Mesenchymal stem cell (in vitro differentiated cells and primary cell): ENCODE measurements around the gene FUT1.

Experiments used
- DNase-seq: peaks from one replicate; pipeline ENCODE4 v3.0.0-alpha.2; 2013
- H2AFZ ChIP-seq: one replicate; pipeline ENCODE4 v1.6.1; 2013; ENCODE audit warnings: low read depth, mild to moderate bottlenecking, control low read depth, inconsistent platforms, low read length, moderate library complexity
- H2AK5ac ChIP-seq: 2 replicates; pipeline ENCODE4 v1.6.1; 2013; ENCODE audit warnings: low read length, moderate library complexity, mild to moderate bottlenecking, inconsistent platforms; ENCODE audit not compliant: severe bottlenecking
- H2BK120ac ChIP-seq: one replicate; pipeline ENCODE4 v1.6.1; 2013; ENCODE audit warnings: low read depth, mild to moderate bottlenecking, inconsistent platforms, low read length, moderate library complexity
- H2BK12ac ChIP-seq, 2 experiments: one replicate each; pipeline ENCODE4 v1.6.1; 2013; ENCODE audit warnings: inconsistent platforms in 2 of 2, low read length in 2 of 2, mild to moderate bottlenecking in 2 of 2, moderate library complexity in 2 of 2, control low read depth in 1 of 2
- H2BK15ac ChIP-seq: one replicate; pipeline ENCODE4 v1.6.1; 2013; ENCODE audit warnings: mild to moderate bottlenecking, low read depth, inconsistent platforms; ENCODE audit not compliant: poor library complexity, severe bottlenecking
- H2BK5ac ChIP-seq: 2 replicates; pipeline ENCODE4 v1.6.1; 2013; ENCODE audit warnings: low read depth, mild to moderate bottlenecking, low read length, control low read depth, inconsistent platforms; ENCODE audit not compliant: poor library complexity, severe bottlenecking
- H3K14ac ChIP-seq, 2 experiments: one replicate each; pipeline ENCODE4 v1.6.1; 2013; ENCODE audit warnings: inconsistent platforms in 2 of 2, low read length in 2 of 2, control low read depth in 1 of 2, mild to moderate bottlenecking in 1 of 2, moderate library complexity in 1 of 2
- H3K18ac ChIP-seq, 2 experiments: one replicate each; pipeline ENCODE4 v1.6.1; 2013; ENCODE audit warnings: inconsistent platforms in 2 of 2, low read length in 2 of 2, control low read depth in 1 of 2, low read depth in 1 of 2, mild to moderate bottlenecking in 1 of 2
- H3K23ac ChIP-seq, 2 experiments: one replicate each; pipeline ENCODE4 v1.6.1; 2013; ENCODE audit warnings: inconsistent platforms in 2 of 2, low read length in 2 of 2, mild to moderate bottlenecking in 2 of 2, moderate library complexity in 2 of 2, control low read depth in 1 of 2
- H3K27ac ChIP-seq: 2 replicates; pipeline ENCODE4 v1.5.1; 2013; ENCODE audit warnings: mild to moderate bottlenecking, moderate library complexity, low read length, control low read depth, inconsistent platforms; ENCODE audit not compliant: poor library complexity, severe bottlenecking
- H3K27me3 ChIP-seq, 2 experiments: 2 replicates each; pipeline versions ENCODE4 v1.6.1 to v1.7.0; 2013; ENCODE audit warnings: low read length in 2 of 2, mild to moderate bottlenecking in 2 of 2, moderate library complexity in 2 of 2, control low read depth in 1 of 2, inconsistent platforms in 1 of 2; ENCODE audit not compliant: control insufficient read depth in 1 of 2, insufficient read depth in 1 of 2
- H3K36me3 ChIP-seq, 2 experiments: 2 replicates each; pipeline versions ENCODE4 v1.6.1 to v1.7.0; 2013; ENCODE audit warnings: low read length in 2 of 2, control low read depth in 1 of 2, inconsistent platforms in 1 of 2, low read depth in 1 of 2, mild to moderate bottlenecking in 1 of 2; ENCODE audit not compliant: insufficient read depth in 2 of 2, control insufficient read depth in 1 of 2
- H3K4ac ChIP-seq, 2 experiments: one replicate each; pipeline ENCODE4 v1.6.1; 2013; ENCODE audit warnings: inconsistent platforms in 2 of 2, low read length in 2 of 2, mild to moderate bottlenecking in 2 of 2, moderate library complexity in 2 of 2, control low read depth in 1 of 2, low read depth in 1 of 2
- H3K4me1 ChIP-seq: 2 replicates; pipeline ENCODE4 v1.6.1; 2013; ENCODE audit warnings: low read depth, low read length, control low read depth; ENCODE audit not compliant: control insufficient read depth, insufficient read depth
- H3K4me2 ChIP-seq: 2 replicates; pipeline ENCODE4 v1.6.1; 2013; ENCODE audit warnings: low read length, mild to moderate bottlenecking, inconsistent platforms; ENCODE audit not compliant: poor library complexity, severe bottlenecking
- H3K4me3 ChIP-seq, 2 experiments: 2 replicates each; pipeline versions ENCODE4 v1.5.1 to v1.7.0; 2013; ENCODE audit warnings: low read length in 2 of 2, mild to moderate bottlenecking in 2 of 2, control low read depth in 1 of 2, low read depth in 1 of 2; ENCODE audit not compliant: insufficient read depth in 1 of 2
- H3K79me1 ChIP-seq: replicated peaks from 2 replicates; pipeline ENCODE4 v1.6.1; 2013; ENCODE audit warnings: mild to moderate bottlenecking, control low read depth, low read length, inconsistent platforms; ENCODE audit not compliant: poor library complexity, severe bottlenecking
- H3K9ac ChIP-seq: 2 replicates; pipeline ENCODE4 v1.7.0; 2013; ENCODE audit warnings: mild to moderate bottlenecking, low read length, moderate library complexity
- H3K9me3 ChIP-seq: 2 replicates; pipeline ENCODE4 v1.7.0; 2013; ENCODE audit warnings: mild to moderate bottlenecking, low read length; ENCODE audit not compliant: control insufficient read depth
- H4K8ac ChIP-seq: one replicate; pipeline ENCODE4 v1.6.1; 2013; ENCODE audit warnings: inconsistent platforms, mild to moderate bottlenecking, low read length, moderate library complexity
- H4K91ac ChIP-seq: one replicate; pipeline ENCODE4 v1.6.1; 2013; ENCODE audit warnings: mild to moderate bottlenecking, low read length, inconsistent platforms
- WGBS: methylation state at CpG from one replicate; pipeline ENCODE4 v1.1.7; 2013; ENCODE audit warnings: mixed read lengths; 5-methylcytosine and 5-hydroxymethylcytosine counted together

The FUT1 gene

DNA sequence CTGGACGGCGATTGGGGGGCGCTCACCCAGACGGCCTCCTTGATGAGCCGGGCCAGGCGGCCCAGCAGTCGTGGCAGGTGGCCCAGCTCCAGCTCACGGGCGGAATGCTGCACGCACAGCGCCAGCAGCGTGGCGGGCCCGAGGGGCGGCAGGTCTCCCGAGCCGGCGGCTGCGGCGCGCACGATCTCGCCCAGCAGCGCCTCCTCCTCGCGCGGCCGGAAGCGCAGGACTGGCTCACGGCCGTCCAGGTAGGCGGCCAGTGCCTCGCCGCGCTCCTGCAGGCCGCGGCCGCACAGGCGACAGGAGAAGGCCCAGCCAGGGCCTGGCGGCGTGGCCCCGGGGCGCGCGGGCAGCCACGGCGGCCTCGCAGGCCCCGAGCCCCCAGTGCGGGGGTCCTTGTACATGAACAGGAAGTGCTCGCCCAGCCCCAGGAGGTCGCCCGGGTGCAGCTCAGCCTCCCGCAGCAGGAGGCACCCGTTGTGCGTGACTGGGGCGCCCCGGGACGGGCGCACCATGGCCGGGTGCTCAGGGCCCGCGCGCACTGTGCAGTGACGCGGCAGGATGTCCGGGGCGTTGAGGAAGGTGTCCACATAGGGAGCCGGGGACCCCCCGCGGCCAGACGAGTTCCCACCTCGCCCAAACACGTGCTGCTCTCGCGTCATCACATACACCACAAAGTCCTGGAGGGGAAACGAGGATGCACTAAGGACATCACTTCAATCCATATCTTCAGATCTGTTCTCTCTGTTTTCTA is 23.4 kb downstream of the FUT1 start:
- Histone ChIP-seq H2BK5ac (no peak overlapping the region), H3K36me3 (no peaks in the 10 kb centered on the region), H3K4ac (no peak overlapping the region), H2BK15ac (no peak overlapping the region), H3K9me3 (no peaks in the 10 kb centered on the region), H3K79me1 (no peaks in the 10 kb centered on the region), H4K91ac (no peak overlapping the region), H3K14ac (no peak overlapping the region), H3K23ac (no peak overlapping the region), H3K4me1 (no peaks in the 10 kb centered on the region), H3K9ac (peak overlapping the region; percentile 18), H3K27ac (no peak overlapping the region), H2AK5ac (no peak overlapping the region), H3K4me2 (no peak overlapping the region), H2AFZ (no peak overlapping the region), H3K4me3 (no peak overlapping the region), H2BK120ac (no peak overlapping the region), H2BK12ac (no peak overlapping the region), H3K27me3 (peaks cover 5 to 21% of the 10 kb centered on the region in 2 experiments), H3K18ac (no peak overlapping the region), H4K8ac (no peak overlapping the region)
- no peak for DNase-seq
- 65% methylated on average over 62 of the region's 77 CpGs for WGBS

DNA sequence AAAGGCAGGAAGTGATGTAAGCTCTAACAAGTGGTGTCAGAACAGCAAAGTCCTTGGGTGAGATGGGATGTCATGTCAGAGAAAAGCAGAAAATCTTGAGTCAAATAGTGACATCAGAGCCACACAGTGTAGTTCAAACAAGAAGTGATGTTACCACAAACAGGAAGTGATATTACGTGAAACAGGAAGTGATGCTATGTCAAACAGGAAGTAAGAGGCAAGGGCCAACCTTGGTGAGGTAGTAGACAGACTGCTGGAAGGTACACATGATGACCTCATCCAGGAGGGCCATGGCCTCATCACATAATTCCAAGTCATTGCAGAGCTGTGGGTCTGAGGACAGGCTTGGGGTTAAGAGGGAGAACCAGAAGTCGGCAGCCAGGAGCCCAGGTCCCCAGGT is 25.9 kb downstream of the FUT1 start:
- Histone ChIP-seq H4K91ac (peak overlapping the region; percentile 9), H2BK12ac (no peak overlapping the region), H3K18ac (no peak overlapping the region), H3K79me1 (no peaks in the 10 kb centered on the region), H3K4me1 (no peaks in the 10 kb centered on the region), H2BK15ac (no peak overlapping the region), H3K9me3 (no peaks in the 10 kb centered on the region), H3K4me3 (no peak overlapping the region), H3K36me3 (no peaks in the 10 kb centered on the region), H3K27ac (no peak overlapping the region), H2AFZ (no peak overlapping the region), H3K23ac (no peak overlapping the region), H3K14ac (no peak overlapping the region), H4K8ac (no peak overlapping the region), H3K4ac (no peak overlapping the region), H3K27me3 (peaks cover 5 to 9% of the 10 kb centered on the region in 2 experiments), H3K9ac (no peak overlapping the region), H2AK5ac (no peak overlapping the region), H2BK5ac (no peak overlapping the region), H3K4me2 (no peak overlapping the region), H2BK120ac (no peak overlapping the region)
- 76% methylated on average over 2 of the region's 2 CpGs for WGBS
- no peak for DNase-seq

GRCh38 chr19:48724796-48725753 is 27.4 kb downstream of the FUT1 start:
- H2BK15ac ChIP-seq, result peak overlapping the region; percentile 82
- H3K23ac ChIP-seq, result no peak overlapping the region
- H3K14ac ChIP-seq, result no peak overlapping the region
- DNase-seq, result peak; percentile 97
- H3K18ac ChIP-seq, result peak overlapping the region; percentile 74 to 93
- no peak overlapping the region for H2BK5ac ChIP-seq
- peak overlapping the region; percentile 91 for H4K91ac ChIP-seq
- H3K27me3 ChIP-seq, result no peaks in the 10 kb centered on the region
- H3K4me3 ChIP-seq, result no peak overlapping the region
- H3K4ac ChIP-seq, result peak overlapping the region; percentile 80 to 96
- H3K4me2 ChIP-seq, result no peak overlapping the region
- no peak overlapping the region for H2AK5ac ChIP-seq
- no peaks in the 10 kb centered on the region for H3K36me3 ChIP-seq
- H2BK12ac ChIP-seq, result peak overlapping the region; percentile 23 to 85
- peak overlapping the region; percentile 96 for H2BK120ac ChIP-seq
- H3K27ac ChIP-seq, result no peak overlapping the region
- H3K4me1 ChIP-seq, result peaks cover 6% of the 10 kb centered on the region
- H3K9ac ChIP-seq, result peak overlapping the region; percentile 5
- peak overlapping the region; percentile 59 for H2AFZ ChIP-seq
- H3K9me3 ChIP-seq, result no peaks in the 10 kb centered on the region
- WGBS, result 42% methylated on average over 9 of the region's 11 CpGs
- H3K79me1 ChIP-seq, result no peaks in the 10 kb centered on the region
- H4K8ac ChIP-seq, result peak overlapping the region; percentile 100

DNA sequence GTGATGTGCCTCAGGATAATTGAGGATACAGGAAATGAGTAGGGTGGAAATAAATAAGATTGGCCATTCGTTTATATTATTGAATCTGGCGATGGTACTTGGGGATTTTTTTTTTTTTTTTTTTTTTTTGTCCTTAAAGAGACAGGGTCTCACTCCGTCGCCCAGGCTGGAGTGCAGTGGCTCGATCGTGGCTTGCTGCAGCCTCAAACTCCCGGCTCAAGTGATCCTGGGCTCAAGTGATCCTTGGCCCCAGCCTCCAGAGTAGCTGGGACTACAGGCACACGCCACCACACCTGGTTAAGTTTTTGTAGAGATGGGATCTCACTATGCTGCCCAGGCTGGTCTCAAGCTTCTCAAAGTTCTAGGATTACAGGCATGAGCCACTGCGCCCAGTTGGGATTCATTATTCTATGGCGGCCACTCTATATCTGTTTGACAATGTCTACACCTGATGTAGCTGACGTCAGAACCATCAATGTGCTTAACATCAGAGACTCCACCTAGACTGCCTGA is 30.2 kb downstream of the FUT1 start:
- Histone ChIP-seq H3K27ac (no peak overlapping the region), H2BK15ac (no peak overlapping the region), H4K8ac (no peak overlapping the region), H2BK5ac (no peak overlapping the region), H3K4me3 (no peak overlapping the region), H2BK120ac (no peak overlapping the region), H3K4ac (no peak overlapping the region), H2BK12ac (no peak overlapping the region), H3K27me3 (no peaks in the 10 kb centered on the region), H2AK5ac (no peak overlapping the region), H3K4me2 (no peak overlapping the region), H3K14ac (no peak overlapping the region), H3K36me3 (no peaks in the 10 kb centered on the region), H3K79me1 (no peaks in the 10 kb centered on the region), H3K4me1 (peaks cover 6% of the 10 kb centered on the region), H3K9me3 (no peaks in the 10 kb centered on the region), H3K9ac (no peak overlapping the region), H2AFZ (no peak overlapping the region), H4K91ac (no peak overlapping the region), H3K18ac (no peak overlapping the region), H3K23ac (no peak overlapping the region)
- 81% methylated on average over 11 of the region's 11 CpGs for WGBS
- DNase-seq, result no peak
